Hippocampal formation (tissue), 2 donors: Measurements from ENCODE around the gene TRAF4.
"Not testable (repeated sequence)": the region's sequence is repeated elsewhere in the genome, so short reads cannot be mapped to it uniquely, and the experiment has no call there.

ENCODE experiments used
- DNase-seq, 2 donors: peaks; one replicate each; lab custom pipeline; 2025; lab: John Stamatoyannopoulos, UW

The TRAF4 gene

DNA sequence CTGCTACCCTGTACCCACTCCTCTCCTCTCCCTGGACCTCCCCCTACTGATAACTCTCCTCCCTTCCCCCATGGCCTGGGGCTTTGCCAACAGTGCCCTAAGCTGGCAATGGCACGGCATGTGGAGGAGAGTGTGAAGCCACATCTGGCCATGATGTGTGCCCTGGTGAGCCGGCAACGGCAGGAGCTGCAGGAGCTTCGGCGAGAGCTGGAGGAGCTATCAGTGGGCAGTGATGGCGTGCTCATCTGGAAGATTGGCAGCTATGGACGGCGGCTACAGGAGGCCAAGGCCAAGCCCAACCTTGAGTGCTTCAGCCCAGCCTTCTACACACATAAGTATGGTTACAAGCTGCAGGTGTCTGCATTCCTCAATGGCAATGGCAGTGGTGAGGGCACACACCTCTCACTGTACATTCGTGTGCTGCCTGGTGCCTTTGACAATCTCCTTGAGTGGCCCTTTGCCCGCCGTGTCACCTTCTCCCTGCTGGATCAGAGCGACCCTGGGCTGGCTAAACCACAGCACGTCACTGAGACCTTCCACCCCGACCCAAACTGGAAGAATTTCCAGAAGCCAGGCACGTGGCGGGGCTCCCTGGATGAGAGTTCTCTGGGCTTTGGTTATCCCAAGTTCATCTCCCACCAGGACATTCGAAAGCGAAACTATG lies 5.2 kb downstream of the TRAF4 start:
- DNase-seq, result no peak

DNA sequence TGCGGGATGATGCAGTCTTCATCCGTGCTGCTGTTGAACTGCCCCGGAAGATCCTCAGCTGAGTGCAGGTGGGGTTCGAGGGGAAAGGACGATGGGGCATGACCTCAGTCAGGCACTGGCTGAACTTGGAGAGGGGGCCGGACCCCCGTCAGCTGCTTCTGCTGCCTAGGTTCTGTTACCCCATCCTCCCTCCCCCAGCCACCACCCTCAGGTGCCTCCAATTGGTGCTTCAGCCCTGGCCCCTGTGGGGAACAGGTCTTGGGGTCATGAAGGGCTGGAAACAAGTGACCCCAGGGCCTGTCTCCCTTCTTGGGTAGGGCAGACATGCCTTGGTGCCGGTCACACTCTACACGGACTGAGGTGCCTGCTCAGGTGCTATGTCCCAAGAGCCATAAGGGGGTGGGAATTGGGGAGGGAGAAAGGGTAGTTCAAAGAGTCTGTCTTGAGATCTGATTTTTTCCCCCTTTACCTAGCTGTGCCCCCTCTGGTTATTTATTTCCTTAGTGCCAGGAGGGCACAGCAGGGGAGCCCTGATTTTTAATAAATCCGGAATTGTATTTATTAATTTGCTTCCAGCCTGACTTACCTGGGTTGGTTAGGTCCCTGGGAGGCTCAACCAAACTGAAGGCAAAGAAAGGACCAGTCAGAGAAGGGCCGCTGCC lies 5.8 kb downstream of the TRAF4 start:
- no peak for DNase-seq

DNA sequence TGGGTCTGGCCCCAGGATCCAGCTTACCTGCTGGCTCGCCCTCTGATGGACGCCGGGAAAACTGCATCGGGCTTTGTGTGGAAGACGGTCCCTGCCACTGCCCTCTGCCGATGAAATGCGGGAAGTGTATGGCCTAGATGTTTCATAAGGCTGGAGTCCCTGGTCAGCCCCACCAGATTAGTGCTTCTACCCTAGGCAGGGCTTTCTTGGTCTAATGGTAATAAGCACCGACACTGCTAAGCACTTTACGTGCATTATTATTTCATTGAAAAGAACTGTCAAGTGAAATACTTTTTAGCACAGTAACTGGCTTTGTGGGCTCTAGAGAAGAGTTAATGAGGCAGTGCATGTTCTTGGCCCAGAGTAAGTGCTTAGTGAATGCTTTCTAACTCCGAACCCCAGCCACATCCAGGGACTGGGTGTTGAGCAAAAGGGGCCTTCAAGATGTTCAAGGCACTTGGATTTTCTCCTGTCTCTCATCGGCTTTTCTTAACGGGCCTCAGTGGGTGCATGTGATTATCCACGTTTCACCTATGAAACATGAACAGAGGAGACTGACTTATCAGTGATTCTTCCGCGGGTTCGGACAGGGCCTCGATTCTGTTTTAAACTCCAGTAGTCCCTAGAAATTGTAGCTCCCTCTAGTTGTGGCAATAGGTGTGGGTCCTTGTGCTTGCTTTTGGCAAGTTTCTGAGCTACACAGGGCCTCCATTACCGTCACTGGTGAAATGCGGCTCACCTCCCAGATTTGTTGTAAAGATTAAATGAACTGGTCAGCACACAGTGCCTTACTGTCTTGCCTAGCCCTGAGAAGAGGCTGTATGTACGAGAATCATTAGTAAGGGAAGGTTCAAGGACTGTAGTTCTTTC lies 6.6 kb downstream of the TRAF4 start:
- peak; percentile 90 for DNase-seq

DNA sequence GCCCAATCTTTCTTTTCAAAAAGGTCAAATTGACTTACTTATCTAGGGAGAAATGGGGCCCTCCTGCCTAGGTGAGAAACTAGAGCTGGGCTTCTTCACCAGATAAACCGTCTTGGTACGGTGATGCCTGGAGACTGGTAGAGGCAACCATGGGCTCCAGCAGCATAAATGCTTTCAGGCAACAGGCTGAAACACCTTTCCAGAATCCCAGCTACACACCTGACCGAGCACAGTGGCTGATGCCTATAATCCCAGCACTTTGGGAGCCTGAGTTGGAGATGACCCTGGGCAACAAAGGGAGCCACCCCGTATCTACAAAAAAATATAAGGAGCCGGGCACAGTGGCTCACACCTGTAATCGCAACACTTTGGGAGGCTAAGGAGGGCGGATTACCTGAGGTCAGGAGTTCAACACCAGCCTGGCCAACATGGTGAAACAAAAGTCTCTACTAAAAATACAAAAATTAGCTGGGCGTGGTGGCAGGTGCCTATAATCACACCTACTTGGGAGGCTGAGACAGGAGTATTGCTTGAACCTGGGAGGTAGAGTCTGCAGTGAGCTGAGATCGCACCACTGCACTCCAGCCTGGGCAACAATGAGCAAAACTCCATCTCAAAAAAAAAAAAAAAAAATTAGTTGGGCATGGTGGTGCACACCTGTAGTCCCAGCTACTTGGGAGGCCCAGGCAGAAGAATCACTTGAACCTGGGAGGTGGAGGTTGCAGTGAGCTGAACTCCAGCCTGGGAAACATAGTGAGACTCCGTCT lies 8.0 kb downstream of the TRAF4 start:
- no peak for DNase-seq

DNA sequence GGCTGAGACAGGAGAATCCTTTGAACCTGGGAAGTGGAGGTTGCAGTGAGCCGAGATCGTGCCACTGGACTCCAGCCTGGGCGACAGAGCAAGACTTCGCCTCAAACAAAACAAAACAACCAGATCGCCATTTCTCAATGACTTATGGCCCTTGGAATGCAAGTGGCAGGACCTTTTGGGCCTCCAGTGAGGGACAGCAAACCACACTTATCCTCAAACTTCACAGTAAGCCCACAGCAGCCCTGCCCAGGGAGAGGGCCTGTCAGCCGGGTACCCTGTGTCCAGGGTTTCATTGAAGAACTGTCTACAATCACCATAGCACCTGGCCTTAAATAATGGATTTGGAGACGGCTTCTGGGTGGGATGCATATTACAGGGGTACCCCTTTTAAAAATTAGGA lies 11.7 kb downstream of the TRAF4 start:
- no peak for DNase-seq

DNA sequence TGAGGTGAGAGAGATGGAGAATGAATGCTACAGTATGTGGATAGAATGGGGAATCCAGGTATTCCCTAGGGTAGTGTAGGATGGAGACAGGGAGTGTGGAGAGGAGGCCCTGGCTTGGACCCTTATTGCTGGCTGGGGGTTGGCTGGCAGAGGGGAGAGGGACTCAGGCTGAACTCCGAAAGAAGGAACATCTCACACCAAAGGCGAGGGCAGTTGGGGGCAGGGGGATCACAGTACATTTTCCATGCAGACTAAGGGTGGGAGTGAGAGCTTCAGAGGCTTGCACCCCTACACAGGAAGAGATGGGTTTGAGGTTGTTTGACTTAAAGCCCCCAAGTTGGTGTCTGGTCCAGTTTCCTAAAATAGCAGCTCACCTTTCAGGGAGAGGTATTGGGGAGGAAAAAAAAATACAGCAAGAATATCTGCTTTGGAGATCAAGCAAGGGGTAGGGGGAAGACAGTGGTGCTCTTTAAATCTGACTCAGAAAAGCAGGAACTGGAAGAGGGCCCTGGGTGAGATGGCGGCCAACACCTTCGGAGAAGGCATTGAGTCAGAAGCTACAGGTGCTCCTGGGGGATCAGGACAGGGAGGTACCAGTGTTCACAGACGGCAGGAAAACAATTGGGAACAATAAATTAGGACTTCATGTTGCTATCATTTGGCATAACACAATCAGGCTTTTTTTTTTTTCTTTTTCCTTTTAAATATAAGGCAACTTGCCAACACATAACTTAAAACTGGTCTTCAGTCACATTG lies 12.4 kb downstream of the TRAF4 start:
- no peak for DNase-seq

DNA sequence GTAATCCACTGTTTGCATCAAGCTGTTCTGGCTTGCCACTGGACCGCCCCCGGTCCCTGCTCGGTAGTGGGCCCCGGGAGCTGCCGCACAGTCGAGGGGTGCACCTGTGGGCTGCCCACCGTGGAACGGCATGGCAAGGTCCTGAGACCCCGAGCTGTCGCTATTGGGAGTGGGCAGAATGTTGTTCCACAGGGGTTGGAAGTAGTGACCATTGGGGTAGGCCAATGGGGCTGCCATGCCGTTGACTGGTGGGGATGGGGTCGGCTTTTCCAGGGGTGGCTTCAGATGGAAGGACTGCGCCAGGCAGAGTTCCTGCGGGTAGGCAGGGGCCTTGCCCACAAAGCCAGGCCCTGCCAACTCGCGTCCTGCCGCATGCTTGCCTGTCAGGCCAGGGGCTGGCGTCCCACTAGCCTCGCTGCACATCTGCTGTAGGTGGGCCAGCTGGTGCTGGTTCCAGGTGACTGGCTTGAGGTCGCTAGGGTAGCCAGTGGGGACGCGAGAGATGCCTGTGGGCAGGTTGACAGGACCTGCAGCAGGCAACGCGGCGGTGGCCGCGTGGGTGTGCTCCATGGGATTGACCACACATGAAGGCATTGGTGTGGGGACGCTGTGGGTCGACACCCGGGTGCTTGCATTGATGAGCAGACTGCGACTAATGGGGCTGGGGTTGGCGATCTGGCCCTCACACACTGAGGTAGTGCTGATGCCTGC lies 14.8 kb downstream of the TRAF4 start:
- DNase-seq, result no peak

DNA sequence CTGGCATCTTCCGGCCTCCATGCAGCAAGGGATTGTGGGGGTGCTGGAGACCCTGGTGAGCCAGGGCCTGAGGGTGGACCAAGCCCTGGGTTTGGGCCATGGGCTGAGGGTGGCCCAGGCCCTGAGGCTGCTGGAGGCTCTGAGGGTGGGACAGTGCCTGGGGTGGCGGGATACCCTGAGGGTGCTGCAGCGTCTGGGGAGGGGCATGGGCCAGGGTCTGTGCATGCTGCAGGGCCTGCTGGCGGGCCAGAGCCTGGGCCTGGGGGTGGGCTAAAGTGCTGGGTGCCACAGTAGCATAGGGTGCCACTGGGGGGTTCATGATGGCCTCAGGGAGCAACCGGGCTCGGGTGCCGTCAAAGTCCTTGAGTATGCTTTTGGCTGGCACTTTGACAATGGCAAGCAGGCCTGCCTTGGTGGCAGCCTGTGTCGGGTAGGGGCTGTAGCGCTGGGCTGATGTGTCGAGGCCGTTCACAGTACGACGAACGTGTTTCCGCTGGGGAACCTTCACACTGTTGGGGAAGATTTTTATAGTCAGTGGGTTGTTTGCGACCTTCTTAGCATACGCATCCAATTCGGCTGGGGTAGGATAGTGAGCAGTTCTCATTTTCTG lies 15.6 kb downstream of the TRAF4 start:
- DNase-seq, result no peak

DNA sequence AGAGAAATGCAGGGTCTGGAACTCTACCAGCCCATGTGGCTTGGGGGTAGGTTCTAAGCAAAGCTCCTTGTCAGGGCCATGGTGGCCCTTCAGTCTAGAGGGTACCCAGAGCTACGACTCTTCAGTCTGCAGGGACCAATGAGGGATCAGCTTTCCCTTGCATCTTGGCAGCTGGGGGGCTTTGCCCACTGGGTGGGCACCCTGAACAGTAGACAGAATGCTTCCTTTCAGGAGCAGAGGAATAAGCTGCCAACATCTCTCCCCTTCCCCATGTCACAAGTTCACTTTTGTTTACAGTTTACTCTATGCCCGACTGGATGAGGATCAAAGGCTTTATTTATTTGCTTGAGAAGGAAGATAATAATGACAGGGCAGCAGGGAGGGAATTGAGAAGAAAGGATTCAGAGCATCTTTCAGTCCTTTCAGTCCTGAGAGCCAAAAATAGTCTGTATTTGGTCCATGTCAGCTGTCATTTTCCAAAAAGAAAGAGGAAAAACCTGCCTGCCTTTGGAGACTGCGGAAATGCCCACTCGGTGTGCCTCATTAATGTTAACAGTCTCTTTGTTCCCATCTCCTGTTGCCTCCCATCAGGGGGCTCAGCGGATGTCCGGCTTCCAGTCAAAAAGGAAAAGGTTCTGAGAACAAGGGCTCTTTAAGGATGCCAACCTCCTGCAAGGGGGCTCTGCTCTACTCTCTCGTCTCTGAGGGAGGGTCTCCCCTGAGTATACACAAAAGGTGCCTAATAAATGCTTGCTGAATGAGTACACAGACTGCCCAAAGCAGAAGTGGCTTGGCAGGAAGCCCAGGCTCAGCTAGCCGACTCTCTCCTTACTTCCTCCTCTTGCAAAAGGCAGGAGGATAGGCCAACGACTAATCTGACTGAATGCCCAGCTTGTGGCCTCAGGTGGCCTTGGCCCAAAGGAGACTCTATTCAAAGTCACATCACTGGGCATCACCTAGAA lies 17.1 kb downstream of the TRAF4 start:
- peak in 1 of 2 donors; percentile 45 for DNase-seq

DNA sequence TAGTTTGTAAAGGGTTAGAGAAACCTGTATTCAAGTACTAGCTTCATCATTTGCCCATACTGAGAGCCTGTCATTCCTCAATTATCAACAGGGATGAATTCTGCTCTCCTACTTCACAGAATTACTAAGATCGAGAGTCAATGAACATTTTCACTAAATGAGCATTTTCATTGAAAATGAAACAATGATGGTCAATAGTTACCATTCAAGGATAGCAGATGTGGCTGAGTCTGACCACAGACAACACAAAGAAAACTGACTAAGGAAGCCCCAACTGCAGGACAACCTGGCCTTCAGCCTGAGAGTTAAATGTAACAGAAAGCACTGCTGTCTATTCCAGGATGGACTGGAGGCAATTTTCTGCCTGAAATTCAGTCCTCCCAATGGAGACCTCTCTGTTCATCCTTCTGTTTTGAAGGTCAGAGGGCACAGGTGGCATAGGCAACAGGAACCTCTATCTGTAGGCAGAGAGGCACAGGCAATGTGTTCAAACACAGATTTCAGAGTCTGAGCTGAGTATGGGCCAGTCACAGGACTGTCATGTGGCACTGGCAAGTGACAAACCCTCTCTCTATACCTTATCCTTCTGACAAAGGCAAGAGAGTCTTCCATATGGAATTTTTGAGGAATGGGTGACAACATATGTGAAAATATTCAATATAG lies 19.5 kb downstream of the TRAF4 start:
- DNase-seq, result no peak

DNA sequence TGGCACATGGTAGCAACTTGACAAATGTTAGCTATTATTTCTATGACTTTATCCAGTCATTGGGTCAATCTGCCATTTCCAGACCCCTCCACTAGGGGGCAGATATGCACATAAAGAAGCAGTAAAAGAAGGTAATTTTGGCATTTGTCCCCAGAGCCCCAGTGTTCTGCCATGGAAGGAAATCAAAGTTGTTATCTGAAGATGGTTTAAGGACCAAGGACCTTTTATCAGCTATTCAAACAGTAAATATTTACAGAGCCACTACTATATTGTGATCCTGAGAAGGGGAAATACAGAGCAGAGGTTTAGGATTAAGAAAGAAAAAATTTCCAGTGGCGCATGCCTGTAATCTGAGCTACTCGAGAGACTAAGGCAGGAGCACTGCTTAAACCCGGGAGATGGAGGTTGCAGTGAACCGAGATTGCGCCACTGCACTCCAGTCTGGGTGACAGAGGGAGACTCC lies 20.0 kb downstream of the TRAF4 start:
- DNase-seq, result peak; percentile 25 to 66

DNA sequence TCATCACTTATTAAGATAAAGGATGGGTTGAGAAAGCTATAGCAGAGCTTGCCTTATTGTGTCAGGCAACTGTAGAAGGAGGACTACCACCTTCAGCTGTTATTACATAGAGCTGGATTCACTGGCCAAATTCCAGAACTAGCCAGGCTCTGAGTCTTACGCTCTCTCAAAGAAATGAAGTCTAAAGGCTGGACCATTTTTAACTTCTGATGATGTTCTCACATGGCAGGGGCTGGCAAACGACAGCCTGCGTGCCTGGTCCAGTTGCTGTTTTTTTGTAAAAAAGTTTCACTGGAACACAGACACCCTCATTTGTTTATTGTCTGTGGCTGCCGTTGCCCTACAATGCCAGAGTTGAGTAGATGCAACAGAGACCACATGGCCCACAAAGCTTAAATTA lies 21.2 kb downstream of the TRAF4 start:
- DNase-seq, result no peak

DNA sequence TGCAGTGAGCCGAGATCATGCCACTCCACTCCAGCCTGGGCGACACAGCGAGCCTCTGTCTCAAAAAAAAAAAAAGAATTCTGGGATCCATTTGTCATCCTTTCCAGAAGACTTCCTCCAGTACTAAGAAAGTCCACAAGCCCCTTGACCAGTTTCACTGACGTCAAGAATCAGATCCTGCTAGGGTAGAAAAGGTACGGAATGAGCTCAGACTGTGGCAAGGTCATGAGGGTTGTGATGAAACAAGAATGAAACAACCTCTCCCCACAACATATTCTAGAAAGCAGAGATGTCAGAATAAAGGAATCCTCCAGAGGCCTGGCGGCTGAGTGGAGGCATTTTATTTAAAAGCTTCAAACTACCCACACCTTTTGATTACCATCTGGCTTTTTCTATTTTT lies 29.9 kb downstream of the TRAF4 start:
- no peak for DNase-seq

DNA sequence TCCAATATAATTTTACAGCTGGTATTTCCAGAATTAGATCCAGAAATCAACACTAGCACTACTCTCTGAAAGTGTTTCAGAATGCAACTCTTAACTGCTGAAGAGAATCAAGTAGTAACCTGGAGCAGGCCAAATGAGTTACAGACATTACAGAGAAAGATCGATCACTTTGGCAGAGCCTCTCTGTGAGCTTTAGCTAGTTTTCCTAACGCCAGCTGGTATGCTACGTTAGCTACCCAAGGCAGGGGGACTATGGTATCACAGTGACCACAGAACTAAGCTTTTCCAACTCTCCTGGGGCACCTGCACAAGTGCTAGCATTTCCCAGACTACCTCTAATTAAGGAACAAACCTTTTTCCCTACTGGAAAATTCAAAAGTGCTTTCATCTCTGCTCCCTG lies 30.4 kb downstream of the TRAF4 start:
- no peak for DNase-seq

DNA sequence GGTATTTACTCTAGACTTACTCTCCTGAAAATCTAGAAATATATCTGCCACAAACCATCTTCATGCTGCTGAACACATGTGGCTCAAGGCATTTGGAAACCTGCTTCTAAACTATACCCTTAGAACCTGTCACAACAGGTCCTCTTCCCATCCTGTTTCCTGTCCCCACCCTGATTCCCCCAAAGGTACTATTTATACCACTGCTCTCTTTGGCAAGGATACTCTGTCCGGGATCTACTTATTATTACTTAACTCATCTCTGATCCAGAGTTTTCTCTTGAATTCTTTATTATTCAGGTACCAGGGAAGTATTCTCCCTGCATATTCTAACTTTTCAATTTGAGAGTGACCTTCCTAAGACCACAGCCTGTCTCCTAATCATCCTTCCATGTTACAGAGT lies 33.4 kb downstream of the TRAF4 start:
- DNase-seq, result no peak

DNA sequence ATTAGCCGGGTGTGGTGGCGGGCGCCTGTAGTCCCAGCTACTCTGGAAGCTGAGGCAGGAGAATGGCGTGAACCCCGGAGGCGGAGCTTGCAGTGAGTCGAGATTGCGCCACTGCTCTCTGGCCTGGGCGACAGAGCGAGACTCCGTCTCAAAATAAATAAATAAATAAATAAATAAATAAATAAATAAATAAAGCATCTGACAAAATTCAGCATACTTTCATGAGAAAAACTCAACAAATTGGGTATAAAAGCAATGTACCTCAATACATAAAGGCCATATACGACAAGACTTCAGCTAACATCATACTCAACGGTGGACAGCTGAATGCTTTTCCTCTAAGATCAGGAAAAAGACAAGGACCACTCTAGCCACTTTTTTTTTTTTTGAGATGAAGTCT lies 35.8 kb downstream of the TRAF4 start:
- not testable (repeated sequence) for DNase-seq

DNA sequence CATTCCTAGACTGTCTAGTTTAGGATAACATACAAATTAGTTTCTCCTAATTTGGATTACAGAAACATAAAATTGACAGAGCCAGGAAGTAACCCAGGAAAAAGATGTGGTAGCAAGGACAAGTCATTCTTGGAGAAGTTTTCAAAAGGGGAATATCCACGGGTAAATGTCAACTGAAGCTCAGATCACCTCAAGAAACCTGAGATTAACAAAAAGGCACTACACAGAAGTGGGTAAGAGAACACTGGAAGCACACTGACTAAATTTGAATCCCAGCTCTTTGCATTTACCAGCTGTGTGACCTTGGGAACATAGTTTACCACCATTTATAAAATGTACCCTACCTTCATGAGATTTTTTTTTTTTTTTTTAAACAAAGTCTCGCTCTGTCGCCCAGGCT lies 39.4 kb downstream of the TRAF4 start:
- no peak for DNase-seq

DNA sequence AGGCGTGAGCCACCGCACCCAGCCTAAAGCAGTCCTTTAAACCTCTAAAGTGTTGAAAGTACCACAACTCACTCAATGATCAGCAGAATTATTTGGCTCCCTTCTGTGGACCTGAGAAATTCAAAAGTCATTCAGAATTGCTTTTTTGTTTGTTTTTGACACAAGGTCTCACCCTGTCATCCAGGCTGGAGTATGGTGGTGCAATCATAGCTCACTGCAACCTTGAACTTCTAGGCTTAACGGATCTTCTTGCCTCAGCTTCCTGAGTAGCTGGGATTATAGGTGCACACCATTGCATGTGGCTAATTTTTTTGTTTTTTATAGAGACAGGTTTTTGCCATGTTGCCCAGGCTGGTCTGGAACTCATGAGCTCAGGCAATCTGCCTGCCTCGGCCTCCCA lies 44.3 kb downstream of the TRAF4 start:
- no peak for DNase-seq
